Measurements from ENCODE around the gene MRPL55.

DNA sequence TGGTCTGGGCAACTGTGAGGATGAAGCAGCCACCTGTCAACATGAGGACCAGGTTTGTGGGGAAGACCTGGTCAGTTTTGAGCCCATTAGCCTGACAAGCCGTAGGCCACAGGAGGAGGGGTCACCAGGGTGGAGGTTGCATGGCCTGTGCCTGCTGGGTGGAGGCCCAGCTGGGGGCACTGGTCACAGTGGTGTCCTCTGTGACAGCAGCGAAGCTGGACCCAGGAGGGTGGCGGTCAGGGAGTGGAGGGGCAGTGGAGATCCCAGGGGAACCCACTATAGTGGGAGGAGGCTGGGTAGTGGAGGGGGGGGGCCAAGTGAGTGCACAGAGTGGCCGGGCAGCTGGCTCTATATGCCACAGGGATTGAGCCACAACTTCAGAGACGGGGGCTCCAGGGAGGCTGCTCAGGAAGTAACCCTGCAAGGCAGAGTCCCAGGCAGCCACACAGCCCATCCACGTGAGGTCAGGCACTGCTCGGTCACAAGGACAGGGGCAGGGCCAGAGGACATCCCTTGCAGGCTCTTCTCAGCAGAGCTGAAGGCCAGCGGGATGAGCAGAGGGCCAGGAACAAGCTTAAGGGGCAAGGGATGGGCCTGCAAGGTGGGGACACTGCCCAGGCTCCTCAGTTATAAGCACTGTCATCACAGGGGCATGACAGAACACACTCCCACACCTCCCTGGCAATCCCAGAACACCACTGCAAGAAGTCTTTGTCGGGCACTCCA lies 3.7 kb downstream of the MRPL55 start:
- TF ChIP-seq, protein P1, sequence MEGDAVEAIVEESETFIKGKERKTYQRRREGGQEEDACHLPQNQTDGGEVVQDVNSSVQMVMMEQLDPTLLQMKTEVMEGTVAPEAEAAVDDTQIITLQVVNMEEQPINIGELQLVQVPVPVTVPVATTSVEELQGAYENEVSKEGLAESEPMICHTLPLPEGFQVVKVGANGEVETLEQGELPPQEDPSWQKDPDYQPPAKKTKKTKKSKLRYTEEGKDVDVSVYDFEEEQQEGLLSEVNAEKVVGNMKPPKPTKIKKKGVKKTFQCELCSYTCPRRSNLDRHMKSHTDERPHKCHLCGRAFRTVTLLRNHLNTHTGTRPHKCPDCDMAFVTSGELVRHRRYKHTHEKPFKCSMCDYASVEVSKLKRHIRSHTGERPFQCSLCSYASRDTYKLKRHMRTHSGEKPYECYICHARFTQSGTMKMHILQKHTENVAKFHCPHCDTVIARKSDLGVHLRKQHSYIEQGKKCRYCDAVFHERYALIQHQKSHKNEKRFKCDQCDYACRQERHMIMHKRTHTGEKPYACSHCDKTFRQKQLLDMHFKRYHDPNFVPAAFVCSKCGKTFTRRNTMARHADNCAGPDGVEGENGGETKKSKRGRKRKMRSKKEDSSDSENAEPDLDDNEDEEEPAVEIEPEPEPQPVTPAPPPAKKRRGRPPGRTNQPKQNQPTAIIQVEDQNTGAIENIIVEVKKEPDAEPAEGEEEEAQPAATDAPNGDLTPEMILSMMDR (IDR thresholded peaks at IDR 0.05 in 4 of 5, conservative IDR thresholded peaks at IDR 0.05 in 1 of 5) = no peak
- TF ChIP-seq POLR2A (IDR thresholded peaks at IDR 0.05) = no peak
